Measurements from ENCODE around the gene NELL2. TPM values are rescaled to one million over a fixed set of nuclear protein-coding genes. Genes with fewer than 3 reads are reported as not detected.

Gene NELL2
- total RNA-seq, 1 donor from 2014 or later: 15.8 TPM

- intact Hi-C loops (cut with micrococcal nuclease): no loop called here
Observed at GRCh38 chr12:44628180-44628579, 247.9 kb downstream of the NELL2 start.

DNA sequence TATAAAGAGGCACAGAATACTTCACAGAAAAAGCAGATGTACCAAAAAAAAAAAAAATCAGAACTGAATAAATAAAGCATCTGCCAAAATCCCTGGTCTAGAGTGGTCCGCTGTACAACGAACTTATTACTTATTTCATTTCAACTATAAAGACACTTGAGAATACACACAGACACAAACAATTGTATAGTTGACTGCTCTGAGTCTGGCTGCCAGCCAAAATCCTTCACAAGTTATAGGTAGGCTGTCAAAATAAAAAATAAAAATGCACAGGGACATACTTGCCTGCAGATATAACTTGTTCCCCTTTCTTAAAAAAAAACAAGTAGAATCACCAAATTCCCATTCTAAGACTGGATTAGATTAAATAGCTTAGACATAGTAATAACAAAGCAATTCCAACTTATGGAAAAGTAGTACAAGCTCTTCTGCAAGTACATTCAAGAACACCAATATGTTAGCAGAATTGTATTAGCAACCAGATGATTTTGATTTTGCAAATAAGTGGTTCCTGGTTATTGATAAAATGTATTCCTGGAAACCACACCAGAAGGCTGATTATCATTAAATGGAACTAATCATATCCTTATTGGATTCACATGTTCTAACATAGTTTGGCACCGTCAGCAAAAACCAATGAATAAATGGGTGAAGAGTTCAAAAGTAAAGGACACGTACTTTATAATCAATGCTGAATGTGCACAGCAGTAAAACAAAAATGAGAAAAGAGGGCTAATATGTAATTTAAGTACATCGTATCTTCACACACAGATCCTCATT is 248.5 kb downstream of the NELL2 start:
- intact Hi-C loops (cut with micrococcal nuclease): no loop called here

- intact Hi-C loops (cut with micrococcal nuclease): no loop called here
Observed at GRCh38 chr12:44626883-44627282, 249.2 kb downstream of the NELL2 start.

GRCh38 chr12:44618946-44619345 is 257.2 kb downstream of the NELL2 start:
- intact Hi-C loops (cut with micrococcal nuclease): no loop called here

- intact Hi-C loops (cut with micrococcal nuclease): no loop called here
Observed at GRCh38 chr12:44616402-44616801, 259.7 kb downstream of the NELL2 start.

DNA sequence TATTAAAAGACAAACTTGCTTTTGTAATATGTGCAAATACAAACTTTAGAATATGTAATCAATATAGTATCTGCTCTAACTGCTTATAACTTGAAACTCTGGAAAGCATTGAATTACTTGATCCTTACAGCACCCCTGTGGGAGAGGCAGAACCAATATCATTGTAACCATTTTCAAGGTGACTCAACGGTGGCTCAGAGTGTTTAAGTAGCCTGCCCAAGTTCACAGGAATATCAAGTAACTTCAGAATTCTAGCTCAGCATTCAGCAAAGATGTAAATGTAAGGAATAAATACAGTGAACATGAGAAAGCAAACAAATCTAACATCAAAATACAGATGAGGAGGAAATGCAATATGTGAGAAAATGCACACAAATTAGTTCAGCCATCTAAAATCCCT is 264.6 kb downstream of the NELL2 start:
- intact Hi-C loops (cut with micrococcal nuclease): no loop called here

DNA sequence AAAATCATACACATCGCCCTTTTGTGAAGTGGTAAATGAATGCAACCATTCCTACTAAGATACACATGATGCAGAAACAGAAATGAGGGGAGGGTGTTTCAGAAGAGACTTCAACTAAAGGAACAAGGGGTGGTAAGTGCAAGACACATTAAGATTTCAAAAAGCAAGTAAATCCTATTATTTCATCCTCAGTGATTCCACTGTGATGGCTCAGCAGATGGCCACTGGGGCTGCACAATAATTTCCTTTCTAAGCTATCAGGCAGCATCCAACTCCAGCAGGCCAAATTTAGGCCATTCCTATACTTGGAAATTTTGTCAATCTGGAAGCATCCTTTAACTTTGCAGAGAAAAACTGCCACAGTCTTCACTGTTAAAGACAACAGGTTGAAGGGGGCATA is 272.4 kb downstream of the NELL2 start:
- intact Hi-C loops (cut with micrococcal nuclease): no loop called here

- intact Hi-C loops (cut with micrococcal nuclease): no loop called here
Observed at GRCh38 chr12:44592626-44593025, 283.5 kb downstream of the NELL2 start.

DNA sequence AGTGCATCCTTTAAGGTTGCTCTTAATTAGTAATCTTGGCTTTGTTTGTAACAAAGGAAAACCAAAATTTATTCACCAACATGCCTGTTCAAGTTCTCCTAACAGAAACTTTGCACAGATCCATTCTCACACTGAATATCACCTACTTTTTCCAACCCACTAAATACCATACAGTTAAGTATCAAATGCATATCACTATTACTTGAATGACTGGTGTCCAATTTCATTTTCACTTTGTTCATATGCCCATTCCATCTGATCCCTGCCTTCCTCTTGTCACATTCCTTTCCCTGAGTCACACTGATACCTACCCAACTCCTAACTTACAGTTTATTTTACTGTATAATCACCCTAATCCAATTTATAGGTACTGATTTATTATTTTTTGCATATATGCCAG is 286.4 kb downstream of the NELL2 start:
- intact Hi-C loops (cut with micrococcal nuclease): no loop called here

DNA sequence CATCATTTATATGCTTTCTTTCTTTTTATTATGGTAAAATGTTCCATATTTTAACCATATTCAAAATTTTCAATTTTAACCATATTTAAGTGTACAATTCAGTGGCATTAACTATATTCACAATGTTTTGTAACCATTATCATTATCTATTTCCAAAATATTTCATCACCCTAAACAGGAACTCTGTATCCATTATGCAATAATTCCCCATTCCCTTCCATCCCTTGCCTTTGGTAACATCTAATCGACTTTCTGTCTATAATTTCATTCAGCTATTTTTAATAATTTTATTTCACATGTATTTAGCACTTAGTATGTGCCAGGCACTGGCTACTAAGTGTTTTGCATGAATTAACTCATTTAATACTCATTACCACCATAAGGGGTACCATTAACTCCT is 287.5 kb downstream of the NELL2 start:
- intact Hi-C loops (cut with micrococcal nuclease): no loop called here

DNA sequence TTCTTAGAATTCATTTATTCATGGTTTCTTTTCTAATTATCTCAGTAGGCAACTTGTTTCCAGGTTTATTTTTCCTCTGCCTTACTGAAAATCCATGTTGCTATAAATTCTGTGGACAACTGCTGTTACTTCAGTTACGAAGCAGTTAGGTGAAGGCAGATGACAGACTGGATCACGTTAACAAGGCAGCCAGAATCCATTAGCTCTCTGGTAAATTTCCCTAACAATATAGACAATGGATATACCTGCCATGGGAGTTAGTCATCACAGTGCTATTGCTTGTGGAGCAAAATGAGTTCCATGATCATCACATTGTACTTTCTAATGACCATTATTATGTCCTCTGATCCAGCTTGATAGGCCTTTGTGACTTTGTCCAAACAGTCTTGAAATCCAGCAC is 291.5 kb downstream of the NELL2 start:
- intact Hi-C loops (cut with micrococcal nuclease): no loop called here

- intact Hi-C loops (cut with micrococcal nuclease): no loop called here
Observed at GRCh38 chr12:44582521-44582920, 293.6 kb downstream of the NELL2 start.

GRCh38 chr12:44581642-44582242 is 294.4 kb downstream of the NELL2 start:
- intact Hi-C loops (cut with micrococcal nuclease): no loop called here

GRCh38 chr12:44574586-44574985 is 301.5 kb downstream of the NELL2 start:
- intact Hi-C loops (cut with micrococcal nuclease): no loop called here

DNA sequence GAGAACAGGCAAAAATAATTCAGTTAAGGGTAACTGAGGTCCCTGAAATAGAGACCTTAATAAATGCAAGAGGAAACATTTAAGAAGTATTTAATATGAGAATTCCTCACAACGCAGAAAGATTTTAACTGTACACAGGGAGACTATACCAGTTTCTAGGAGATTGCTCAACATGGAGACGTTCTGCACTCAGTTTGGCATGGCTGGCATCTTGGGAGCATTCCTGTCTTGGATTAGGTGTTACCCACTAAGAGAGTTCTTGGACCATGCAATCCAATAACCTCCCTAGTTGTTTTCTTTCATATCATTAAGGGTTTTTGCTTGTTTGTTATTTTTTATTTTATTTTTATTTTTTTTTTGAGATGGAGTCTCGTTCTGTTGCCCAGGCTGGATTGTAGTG is 302.4 kb downstream of the NELL2 start:
- intact Hi-C loops (cut with micrococcal nuclease): no loop called here

DNA sequence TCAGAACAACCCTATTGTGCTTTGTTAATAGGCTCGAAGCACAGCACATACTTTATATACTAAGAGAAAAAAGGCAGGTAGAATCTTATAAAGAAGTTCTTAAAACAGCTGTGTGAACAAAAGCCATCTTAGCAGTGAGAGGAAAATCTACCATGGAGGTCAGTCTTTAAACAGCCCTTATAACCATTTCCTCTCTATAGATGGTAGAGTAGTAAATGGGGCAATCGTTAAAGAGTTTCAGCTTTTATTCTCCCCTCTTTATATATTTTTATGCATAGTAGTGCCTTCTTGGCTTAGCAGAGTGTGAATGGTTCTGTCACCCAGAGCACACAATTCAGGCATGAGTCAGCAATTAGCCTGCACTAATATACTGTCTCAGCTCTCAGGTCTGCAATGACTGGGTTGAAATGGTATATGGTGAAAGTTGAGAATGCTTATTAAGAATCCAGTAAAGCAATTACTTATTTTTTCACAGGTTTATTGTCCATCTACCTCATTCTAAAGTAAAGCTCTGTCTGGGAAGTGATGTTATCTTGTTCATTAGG is 305.0 kb downstream of the NELL2 start:
- intact Hi-C loops (cut with micrococcal nuclease): no loop called here

DNA sequence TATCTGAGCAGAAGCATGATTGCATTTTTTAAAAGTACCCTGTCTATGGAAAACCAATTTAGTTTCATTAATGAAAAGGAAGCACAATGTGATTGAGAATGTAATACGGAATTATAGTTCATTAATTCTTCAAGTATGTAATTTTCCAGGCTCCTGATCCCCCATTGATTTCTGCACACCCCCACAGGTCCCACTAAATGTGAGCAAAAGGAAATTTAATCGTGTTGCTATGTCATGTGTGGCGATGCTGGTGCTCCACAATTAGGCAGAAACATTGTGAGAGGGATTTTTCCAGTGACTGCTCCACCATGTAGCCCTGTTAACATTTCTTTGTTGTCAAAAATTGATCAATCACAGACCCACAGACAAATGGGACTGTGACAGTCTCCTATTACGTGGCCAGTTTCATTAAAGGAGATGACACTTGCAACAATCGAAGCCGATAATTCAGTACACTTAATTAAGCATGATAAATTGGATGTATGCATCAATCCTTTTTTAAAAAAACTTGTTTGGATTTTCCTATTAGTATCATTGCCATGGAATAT is 306.0 kb downstream of the NELL2 start:
- intact Hi-C loops (cut with micrococcal nuclease): no loop called here

GRCh38 chr12:44565163-44565562 is 311.0 kb downstream of the NELL2 start:
- intact Hi-C loops (cut with micrococcal nuclease): no loop called here

- intact Hi-C loops (cut with micrococcal nuclease): no loop called here
Observed at GRCh38 chr12:44563486-44563885, 312.6 kb downstream of the NELL2 start.

GRCh38 chr12:44558340-44559100 is 317.6 kb downstream of the NELL2 start:
- intact Hi-C loops (cut with micrococcal nuclease): no loop called here

- intact Hi-C loops (cut with micrococcal nuclease): no loop called here
Observed at GRCh38 chr12:44555454-44555853, 320.7 kb downstream of the NELL2 start.

DNA sequence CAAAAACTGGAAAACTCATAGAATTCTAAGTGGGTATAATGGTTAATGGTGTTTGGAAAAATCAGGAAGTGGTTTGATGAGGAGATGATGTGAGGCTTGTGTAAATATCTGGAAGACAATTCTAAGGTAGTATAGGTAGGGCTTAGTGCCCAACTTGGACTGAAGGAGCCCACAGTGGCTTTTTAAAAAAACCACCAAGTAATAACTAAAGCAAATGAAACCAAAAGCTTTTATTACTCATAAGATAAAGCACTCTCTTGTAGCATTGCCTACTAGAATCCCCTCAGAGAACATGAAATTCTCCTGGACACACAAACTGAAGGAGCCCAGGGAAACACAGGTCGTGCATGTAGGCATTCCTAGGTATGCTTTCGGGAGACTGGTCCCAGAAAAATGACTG is 324.5 kb downstream of the NELL2 start:
- intact Hi-C loops (cut with micrococcal nuclease): no loop called here

Data from T-helper 2 cell treated with Interferon-gamma antibody and Interleukin-4, amounts not matched to agents 100 ng/mL and 5 ng/mL, for 36 hours (primary cell).